ENCODE measurements around the gene ANKRD63. TPM values are rescaled to one million over a fixed set of nuclear protein-coding genes. Genes with fewer than 3 reads are reported as not detected.
A peak's percentile ranks its signal among the peaks of the same experiment; 100 is the strongest.

ANKRD63 gene
- total and polyA plus RNA-seq, 2 experiments from 2014 or later = 0.30 to 0.47 TPM

- peak; percentile 43 for TF ChIP-seq EZH2 (IDR thresholded peaks at IDR 0.05; ENCODE audit: borderline replicate concordance)
- peak; percentile 3 for TF ChIP-seq CTCF (IDR thresholded peaks at IDR 0.05; ENCODE audit: poor library complexity)
- peak; percentile 46 for TF ChIP-seq EZH2phosphoT487 (IDR thresholded peaks at IDR 0.05; ENCODE audit: low read depth, severe bottlenecking, unreplicated experiment)
- no peaks in the 10 kb centered on the region for H4K20me1 ChIP-seq (ENCODE audit: insufficient read depth, poor library complexity, severe bottlenecking)
- H3K27me3 ChIP-seq = peaks cover 26% of the 10 kb centered on the region
These were observed 30.3 kb downstream of the ANKRD63 start for GRCh38 chr15:40252438-40253166.

GRCh38 chr15:40252141-40252437, 30.8 kb downstream of the ANKRD63 start:
- peak overlapping the region; percentile 60 for H3K4me3 ChIP-seq
- peaks cover 26% of the 10 kb centered on the region for H3K27me3 ChIP-seq
- H3K4me2 ChIP-seq = peak overlapping the region; percentile 97
- H2AFZ ChIP-seq = peak overlapping the region; percentile 73
- H3K9me3 ChIP-seq (ENCODE audit: low read depth) = no peaks in the 10 kb centered on the region
- DNase-seq (ENCODE audit: low spot score) = no peak
- WGBS (ENCODE audit: low lambda C conversion rate, missing lambda C conversion rate) = 32% methylated on average over 25 of the region's 27 CpGs
- no peaks in the 10 kb centered on the region for H3K9me2 ChIP-seq (replicated peaks; ENCODE audit: insufficient read depth)
- H3K79me2 ChIP-seq = no peaks in the 10 kb centered on the region
- TF ChIP-seq EZH2 (IDR thresholded peaks at IDR 0.05; ENCODE audit: borderline replicate concordance) = no peak
- TF ChIP-seq CTCF (IDR thresholded peaks at IDR 0.05; ENCODE audit: poor library complexity) = no peak
- TF ChIP-seq EZH2phosphoT487 (IDR thresholded peaks at IDR 0.05; ENCODE audit: low read depth, severe bottlenecking, unreplicated experiment) = no peak
- no peak overlapping the region for H3K27ac ChIP-seq
- H4K20me1 ChIP-seq (ENCODE audit: insufficient read depth, poor library complexity, severe bottlenecking) = no peaks in the 10 kb centered on the region
- peaks cover 4% of the 10 kb centered on the region for H3K4me1 ChIP-seq (ENCODE audit: insufficient read depth)
- no peaks in the 10 kb centered on the region for H3K36me3 ChIP-seq (replicated peaks; ENCODE audit: insufficient read depth, low read depth)

More at GRCh38 chr15:40252438-40253166, 30.3 kb downstream of the ANKRD63 start:
- no peaks in the 10 kb centered on the region for H3K9me3 ChIP-seq (ENCODE audit: low read depth)
- peak overlapping the region; percentile 73 for H2AFZ ChIP-seq
- H3K36me3 ChIP-seq (replicated peaks; ENCODE audit: insufficient read depth, low read depth) = no peaks in the 10 kb centered on the region
- no peaks in the 10 kb centered on the region for H3K9me2 ChIP-seq (replicated peaks; ENCODE audit: insufficient read depth)
- H3K4me3 ChIP-seq = peak overlapping the region; percentile 60
- H3K79me2 ChIP-seq = no peaks in the 10 kb centered on the region
- peak; percentile 58 for DNase-seq (ENCODE audit: low spot score)
- H3K4me1 ChIP-seq (ENCODE audit: insufficient read depth) = peaks cover 4% of the 10 kb centered on the region
- no peak overlapping the region for H3K27ac ChIP-seq
- WGBS (ENCODE audit: low lambda C conversion rate, missing lambda C conversion rate) = 1% methylated on average over 50 of the region's 82 CpGs
- peak overlapping the region; percentile 97 for H3K4me2 ChIP-seq

GRCh38 chr15:40251486-40252140, 31.3 kb downstream of the ANKRD63 start:
- no peak for DNase-seq (ENCODE audit: low spot score)
- H3K4me3 ChIP-seq = no peak overlapping the region
- no peaks in the 10 kb centered on the region for H3K9me2 ChIP-seq (replicated peaks; ENCODE audit: insufficient read depth)
- no peaks in the 10 kb centered on the region for H4K20me1 ChIP-seq (ENCODE audit: insufficient read depth, poor library complexity, severe bottlenecking)
- no peak overlapping the region for H3K27ac ChIP-seq
- H3K9me3 ChIP-seq (ENCODE audit: low read depth) = no peaks in the 10 kb centered on the region
- peak overlapping the region; percentile 97 for H3K4me2 ChIP-seq
- WGBS (ENCODE audit: low lambda C conversion rate, missing lambda C conversion rate) = 94% methylated on average over 10 of the region's 10 CpGs
- peak overlapping the region; percentile 73 for H2AFZ ChIP-seq
- TF ChIP-seq EZH2phosphoT487 (IDR thresholded peaks at IDR 0.05; ENCODE audit: low read depth, severe bottlenecking, unreplicated experiment) (no peak), CTCF (IDR thresholded peaks at IDR 0.05; ENCODE audit: poor library complexity) (no peak), EZH2 (IDR thresholded peaks at IDR 0.05; ENCODE audit: borderline replicate concordance) (no peak)
- peaks cover 4% of the 10 kb centered on the region for H3K4me1 ChIP-seq (ENCODE audit: insufficient read depth)
- H3K27me3 ChIP-seq = peaks cover 26% of the 10 kb centered on the region
- no peaks in the 10 kb centered on the region for H3K36me3 ChIP-seq (replicated peaks; ENCODE audit: insufficient read depth, low read depth)
- no peaks in the 10 kb centered on the region for H3K79me2 ChIP-seq

Measured in hepatocyte (in vitro differentiated cells).